HG03135 (cell line): ENCODE data around the gene PROSER2.
"Not testable (repeated sequence)": the region's sequence is repeated elsewhere in the genome, so short reads cannot be mapped to it uniquely, and the experiment has no call there.

Source experiments
- ATAC-seq: cut with Tn5 transposase; IDR thresholded peaks from one replicate; pipeline ENCODE4 v1.9.1; 2021; ENCODE audit warnings: mild to moderate bottlenecking, moderate library complexity; ENCODE audit not compliant: unreplicated experiment

PROSER2 gene

DNA sequence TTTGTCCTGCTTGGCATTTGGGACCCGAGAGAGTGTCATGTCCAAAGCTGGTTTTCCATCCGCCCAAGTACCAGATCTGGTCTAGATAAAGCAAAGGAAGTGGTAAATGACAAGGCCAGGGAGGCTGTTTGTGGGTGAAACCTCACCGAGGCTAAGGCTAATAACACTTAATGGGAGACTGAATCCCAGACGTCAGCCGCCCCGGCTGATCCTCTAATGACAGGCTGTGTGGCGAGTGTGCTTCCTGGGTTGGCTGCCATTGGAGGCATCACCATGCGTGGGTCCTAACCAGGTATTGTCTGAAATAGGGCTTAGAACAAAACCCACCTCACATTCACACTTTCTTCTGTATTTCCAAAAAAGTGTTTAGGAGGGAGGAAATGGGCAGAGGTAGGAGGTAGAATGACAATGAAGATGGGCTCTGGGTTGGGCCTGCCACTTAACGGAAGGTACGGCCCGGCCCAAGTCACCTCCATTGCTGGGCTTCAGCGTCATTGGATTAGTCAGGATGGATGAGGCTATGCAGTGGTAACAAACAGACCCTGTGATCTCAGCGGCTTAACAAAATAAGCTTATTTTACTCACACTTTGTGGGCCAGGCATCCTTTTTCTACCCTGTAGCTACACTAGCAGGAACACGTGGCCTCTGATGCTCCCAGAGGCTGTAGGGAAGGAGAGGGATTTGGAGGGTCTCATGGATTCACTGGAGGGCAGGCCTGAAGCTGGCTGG is 59.7 kb downstream of the PROSER2 start:
- no peak for ATAC-seq

DNA sequence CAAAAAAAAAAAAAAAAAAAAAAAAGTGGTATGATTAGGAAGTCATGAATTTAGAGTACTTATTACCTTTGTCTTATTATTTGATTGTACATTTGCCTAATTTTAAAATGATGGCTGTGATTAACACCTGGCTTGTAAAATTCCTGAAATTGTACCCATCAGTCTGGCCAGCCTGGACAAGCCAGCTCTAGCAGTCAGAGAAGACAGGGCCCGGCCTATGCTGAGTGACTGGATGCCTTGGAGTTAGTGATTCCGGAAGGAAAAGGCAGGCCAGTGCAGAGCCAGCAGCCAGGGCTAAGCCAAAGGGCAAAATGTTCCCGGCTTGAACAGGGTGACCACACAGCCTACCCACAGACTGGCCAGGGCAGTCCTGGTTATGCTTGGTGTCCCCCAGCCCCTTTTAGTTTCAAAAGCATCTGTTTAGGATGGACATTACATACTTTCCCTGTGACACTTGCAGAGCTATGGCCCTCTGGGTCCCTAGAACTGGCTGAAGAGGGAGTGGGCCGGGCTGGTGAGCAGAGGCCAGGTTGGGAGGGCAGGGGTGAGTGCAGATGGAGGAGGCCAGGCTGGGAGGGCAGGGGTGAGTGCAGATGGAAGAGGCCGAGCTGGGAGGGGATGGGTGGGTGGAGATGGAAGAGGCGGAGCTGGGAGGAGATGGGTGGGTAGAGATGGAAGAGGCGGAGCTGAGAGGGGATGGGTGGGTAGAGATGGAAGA is 61.7 kb downstream of the PROSER2 start:
- no peak for ATAC-seq

DNA sequence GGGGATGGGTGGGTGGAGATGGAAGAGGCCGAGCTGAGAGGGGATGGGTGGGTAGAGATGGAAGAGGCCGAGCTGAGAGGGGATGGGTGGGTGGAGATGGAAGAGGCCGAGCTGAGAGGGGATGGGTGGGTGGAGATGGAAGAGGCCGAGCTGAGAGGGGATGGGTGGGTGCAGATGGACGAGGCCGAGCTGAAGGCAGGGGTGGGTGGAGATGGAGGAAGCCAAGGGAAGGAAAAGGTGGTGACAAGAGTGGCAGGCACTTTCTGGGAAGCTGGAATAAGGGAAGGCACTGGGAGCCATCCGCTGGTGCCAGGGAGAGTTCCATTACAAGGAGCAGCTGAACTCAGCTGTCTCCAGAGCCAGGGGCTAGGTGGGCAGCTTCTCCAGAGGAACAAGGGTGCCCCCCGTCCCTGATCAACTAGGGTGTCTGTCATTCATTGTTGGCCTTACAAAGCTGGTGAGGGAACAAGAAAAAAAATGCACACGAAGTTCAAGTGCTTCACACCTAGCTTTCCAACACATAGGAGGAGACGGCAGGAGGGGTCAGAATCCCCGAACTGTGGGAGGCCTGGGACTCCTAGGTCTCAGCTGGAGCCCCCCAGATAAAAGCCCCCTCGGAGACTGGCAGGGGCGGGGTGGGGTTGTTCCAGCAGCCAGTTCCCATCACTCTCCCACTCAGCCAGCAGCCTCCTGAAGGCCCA is 62.4 kb downstream of the PROSER2 start:
- no peak for ATAC-seq

DNA sequence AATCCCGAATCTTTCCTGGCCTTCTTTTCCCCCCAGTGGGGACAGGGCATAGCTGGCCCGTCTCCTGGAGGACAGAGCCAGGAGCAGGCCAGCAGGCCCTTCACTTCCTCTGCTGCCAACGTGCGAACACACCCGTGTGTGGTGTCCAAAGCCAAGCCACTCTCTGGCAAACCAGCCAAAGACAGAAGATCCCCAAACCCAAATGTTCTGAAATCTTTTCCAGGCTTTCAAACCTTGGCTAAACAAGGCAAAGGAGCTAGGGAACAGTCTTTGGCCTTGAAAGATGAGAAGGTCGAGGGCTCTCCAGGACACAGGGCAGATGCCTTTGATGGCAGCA is 63.0 kb downstream of the PROSER2 start:
- ATAC-seq, result no peak

DNA sequence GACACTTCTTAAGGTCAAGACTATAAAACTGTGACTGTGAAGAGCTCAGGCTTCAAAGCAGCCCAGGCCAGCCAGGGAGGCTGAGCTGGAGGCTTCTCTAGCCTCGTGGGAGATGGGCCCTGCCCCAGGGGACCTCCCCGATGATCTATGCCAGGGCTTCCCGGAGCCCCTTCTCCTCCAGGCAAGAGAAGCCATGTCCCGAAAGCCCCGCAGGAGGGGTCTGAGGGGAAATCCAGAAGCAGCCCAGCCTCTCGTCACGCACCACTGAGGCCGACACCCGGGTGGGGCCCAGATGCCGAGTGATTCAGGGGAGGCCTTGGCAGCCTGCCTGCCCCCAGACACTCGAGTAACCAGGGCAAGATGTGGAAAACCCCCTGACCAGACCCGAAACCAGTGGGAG is 63.7 kb downstream of the PROSER2 start:
- no peak for ATAC-seq

DNA sequence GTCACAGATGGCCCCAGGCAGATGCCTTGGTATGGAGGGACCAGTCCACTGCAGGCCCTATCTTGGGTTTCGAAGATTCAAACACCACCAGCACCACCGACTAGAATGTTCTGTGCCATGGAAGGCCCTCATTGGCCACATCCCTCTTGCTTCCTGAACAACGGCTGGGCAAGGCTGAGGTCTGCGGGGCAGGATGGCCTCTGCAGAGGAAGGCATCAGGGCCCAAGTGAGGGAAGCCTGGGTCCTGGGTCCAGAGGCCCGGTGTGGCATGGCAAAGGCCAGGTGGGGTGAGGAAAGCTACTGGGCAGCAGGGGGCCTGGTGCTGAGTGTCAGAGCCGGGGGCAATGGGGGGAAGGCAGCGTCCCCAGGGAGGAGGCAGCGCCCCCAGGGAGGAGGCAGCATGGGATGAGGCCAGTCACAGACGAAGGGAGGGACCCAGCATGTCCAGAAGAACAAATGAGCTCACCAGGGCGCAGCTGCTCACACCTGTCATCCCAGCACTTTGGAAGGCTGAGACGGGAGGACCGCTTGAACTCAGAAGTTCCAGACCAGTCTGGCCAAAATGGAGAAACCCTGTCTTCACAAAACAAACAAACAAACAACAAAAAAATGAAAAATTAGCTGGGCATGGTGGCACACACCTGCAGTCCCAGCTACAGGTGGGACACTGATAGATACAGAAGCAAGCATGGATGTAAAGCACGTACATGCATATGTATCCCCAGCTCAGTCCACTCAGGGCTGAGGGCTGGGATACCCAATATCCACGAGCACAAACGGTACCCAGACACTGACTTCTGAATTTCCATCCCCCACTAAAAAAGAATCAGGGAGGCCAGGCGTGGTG is 64.4 kb downstream of the PROSER2 start:
- ATAC-seq, result no peak

DNA sequence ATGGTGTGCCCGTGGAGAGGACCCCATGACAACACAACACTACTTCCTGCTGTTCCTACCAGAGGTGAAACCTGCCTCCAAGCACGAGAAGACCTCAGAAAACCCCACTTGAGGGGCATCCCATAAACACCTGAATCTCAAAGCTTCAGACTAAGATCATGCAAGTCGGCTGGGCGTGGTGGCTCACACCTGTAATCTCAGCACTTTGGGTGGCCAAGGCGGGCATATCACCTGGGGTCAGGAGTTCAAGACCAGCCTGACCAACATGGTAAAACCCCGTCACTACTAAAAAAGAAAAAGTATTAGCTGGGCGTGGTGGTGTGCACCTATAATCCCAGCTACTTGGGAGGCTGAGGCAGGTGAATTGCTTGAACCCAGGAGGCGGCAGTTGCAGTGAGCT is 66.1 kb downstream of the PROSER2 start:
- ATAC-seq, result not testable (repeated sequence)

DNA sequence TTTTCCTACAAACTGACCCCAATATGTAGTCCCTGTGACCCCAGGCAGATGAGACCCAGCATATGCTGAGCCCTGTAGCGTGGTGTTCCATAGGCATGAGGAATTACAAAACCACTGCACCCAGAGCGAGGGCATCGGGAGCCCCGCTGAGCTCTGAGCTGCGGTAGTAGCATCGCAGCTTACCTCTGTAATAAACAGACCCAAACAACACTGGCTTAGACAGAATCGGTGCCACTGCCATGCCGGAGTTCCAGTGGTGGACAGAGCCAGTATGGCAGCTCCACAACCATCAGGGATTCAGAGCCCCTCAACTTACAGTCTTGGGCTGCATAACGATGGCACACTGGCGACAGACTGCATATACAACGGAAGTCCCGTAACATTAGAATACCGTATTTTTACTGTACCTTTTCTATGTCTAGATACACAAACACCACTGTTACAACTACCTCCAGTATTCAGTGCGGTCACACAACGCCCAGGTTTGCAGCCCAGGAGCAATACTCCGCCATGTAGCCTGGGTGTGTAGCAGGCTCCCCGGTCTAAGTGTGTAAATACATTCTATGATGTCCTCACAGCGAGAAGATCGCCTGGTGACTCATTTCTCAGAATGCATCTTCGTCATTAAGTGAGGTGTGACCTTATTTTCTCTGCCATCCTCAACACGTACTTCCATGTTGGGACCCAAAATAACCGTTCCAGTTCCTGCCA is 68.8 kb downstream of the PROSER2 start:
- ATAC-seq, result no peak

DNA sequence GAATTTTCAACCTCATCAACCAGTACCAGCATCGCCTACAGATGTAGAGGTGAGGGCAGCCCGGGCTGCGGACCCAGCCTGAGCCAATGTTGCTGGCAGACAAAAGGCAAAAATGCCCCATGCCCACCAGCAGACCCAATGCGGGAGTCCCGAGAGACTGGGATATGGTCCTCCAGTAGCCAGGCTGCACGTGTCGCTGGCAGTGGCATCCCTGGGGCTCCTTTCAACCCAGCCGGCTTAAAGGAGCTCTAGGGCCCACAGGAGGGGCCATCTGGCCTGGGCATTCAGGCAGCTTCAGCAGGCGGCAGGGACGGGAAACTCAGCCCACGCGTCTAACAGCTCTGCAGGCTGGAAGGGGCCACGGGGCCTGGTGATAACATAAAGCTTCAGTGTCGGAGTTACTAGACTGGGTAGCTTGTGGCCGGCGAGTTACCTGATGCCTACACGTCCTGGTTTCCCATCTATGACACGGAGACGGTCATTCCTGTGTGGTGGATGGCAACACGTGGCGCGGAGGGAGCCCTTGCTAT is 70.7 kb downstream of the PROSER2 start:
- ATAC-seq, result no peak

DNA sequence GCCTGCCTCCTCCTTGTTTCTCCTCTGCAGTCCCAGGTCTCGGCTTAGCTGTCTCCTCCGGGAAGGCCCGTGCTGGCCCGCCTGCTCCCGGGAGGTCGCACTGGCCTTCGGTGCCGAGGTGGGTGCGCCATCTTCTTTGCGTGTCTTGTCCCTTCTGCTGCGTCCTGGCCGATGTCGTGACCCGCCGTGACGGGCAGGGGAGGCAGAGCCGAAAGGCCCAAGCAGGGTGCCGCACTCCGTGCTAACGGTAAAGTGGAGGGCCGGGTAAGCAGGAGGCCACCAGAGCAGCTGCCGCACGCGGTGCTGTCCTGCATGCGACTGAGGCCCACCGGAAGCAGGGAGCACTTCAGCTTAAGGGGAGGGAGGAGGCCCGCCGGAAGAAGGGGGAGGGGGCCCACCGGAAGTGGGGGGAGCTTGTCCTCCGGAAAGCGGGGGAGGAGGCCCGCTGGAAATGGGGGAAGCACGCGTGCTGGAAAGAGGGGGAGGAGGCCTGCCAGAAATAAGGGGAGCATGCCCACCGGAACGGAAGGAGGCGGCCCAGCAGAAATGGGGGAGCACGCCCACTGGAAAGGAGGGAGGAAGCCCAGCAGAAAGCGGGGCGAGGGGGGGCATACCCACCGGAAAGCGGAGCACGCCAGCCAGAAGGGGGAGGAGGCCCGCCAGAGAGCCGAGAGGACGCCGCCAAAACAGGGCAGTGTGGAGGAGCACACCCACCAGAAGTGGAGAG is 71.4 kb downstream of the PROSER2 start:
- no peak for ATAC-seq

DNA sequence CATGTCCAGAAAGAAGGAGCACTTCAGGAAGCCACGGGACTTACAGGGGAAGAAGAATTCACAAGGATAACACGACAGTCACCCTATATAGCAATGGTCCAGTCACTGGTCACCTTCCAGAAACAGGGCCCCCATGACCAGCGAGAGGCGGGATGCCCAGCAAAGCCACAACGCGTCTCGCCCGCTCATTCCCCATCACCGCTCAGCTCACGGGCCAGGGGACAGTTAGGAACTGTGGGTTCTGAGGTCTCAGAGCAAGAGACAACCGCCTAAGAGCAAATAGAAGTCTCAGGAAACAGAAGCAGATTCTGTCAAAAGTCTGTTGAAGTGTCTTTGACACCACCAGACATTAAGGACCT is 71.9 kb downstream of the PROSER2 start:
- no peak for ATAC-seq

DNA sequence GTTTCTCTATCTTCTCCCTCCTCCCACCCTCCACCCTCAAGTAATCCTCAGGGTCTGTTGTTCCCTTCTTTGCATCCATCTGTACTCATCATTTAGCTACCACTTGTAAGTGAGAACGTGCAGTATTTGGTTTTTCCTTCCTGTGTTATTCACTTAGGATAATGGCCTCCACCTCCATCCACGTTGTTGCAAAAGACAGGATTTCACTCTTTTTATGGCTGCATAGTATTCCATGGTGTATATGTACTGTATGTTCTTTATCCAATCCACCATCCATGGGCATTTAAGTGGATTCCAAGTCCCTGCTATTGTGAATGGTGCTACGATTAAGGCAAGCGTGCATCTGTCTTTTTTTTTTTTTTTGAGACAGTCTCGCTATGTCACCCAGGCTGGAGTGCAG is 72.4 kb downstream of the PROSER2 start:
- no peak for ATAC-seq

DNA sequence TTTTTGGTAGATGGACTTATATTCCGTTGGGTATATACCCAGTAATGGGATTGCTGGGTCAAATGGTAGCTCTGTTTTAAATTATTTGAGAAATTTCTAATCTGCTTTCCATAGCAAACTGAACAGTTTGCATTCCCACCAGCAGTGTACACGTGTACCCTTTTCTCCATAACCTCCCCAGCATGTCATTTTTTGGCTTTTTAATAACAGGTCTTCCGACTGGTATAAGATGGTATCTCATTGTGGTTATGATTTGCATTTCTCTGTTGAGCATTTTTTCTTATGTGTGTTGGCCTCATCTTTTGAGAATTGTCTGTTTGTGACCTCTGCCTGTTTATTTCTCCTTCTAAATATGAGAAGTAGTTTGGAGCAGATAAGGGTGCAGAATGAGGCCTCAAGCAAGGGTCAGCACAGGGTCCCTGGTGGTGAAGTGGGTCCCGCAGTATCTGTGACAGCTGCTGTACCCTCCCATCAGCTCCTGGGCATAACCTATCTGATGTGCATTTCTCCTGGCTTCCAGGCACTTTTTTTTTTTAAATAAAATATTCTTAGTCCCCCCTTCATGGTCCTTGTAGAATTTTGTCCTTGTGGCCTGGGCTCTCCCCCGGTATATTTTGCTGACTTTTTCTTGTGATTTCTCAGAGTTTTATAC is 73.5 kb downstream of the PROSER2 start:
- no peak for ATAC-seq

DNA sequence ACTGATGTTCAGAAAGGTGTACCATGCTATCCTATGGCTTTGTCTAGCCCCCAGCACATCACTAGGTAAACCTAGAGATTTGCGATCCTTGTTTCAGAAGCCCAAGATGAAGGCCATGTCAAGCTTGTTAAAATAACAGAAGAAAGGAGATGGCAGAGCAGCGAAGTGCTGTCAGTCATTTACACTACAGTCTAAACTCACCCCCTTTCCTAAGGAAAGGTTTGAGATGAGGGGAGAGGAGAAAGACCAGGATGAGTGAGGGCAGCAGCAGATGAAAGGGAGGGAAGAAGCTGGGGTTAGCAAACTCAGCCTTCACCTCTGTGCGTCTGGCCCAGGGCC is 74.8 kb downstream of the PROSER2 start:
- no peak for ATAC-seq

DNA sequence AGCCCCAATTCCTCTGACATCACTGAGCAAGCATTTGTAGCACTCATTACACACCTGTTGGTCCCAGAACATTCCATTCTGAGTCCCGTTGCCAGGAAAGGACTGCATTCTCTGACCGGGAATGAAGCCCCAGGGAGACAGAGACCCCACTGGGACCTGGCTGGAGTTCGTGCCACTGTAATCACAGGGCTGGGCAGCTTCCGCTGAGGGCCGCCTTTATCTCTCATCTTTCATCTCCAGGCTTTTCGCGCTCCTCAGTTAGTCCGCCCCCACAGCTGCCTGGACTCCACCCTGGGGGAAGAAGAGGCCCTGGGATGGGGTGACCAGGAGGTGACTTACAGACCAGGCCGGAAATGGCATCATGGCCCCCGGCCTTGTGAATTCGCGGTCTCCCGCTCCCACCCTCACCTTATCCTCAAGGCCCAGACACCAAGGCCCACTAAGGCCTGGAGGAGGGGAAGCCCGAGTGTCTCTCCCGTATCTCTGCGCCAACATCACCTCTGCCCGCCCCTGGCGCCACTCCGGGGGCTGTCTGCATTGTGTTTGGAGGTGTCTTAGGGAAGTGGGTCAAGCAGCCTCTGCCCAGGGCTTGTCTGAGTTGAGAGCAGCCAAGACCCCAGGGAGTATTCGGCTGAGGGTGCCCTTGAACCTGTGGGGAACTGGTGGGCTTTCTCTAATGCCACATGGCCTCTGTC is 75.4 kb downstream of the PROSER2 start:
- no peak for ATAC-seq

DNA sequence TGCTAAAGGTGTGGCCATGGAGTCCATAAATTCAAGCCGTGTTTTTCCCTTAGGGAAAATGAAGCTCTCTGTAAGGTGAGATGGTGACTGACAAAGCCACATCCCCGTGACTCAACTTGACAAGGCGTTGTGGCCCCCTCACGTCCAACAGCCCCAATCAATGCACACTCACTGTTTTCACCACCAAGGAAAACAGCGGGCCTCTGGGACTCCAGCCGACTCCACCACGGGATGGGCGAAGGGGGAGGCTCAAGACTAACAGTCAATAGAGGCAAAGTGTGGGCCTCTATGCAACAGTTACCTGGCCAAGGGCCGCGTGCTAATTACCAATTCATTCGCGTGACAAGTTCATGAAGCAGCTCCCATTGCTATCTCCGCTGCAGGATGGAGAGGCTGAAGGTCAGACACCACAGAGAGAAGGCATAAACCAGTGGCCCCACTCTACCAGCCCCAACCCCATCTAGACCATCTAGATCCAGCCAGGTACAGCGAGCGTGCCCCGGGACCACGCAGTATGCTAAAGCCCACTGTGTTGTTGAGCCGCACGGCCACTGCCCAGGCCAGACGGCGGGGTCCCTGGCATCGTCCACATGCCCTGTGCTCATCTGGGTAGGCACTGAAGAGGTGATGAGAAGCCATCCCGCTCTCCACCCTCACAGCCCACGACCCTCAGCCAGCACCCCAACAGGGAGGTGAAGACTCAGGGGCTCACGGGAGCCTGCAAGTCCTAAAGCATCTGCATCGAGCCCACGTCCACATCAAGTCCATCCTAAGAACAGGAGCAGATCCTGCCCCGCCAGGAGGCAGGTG is 76.1 kb downstream of the PROSER2 start:
- ATAC-seq, result no peak

DNA sequence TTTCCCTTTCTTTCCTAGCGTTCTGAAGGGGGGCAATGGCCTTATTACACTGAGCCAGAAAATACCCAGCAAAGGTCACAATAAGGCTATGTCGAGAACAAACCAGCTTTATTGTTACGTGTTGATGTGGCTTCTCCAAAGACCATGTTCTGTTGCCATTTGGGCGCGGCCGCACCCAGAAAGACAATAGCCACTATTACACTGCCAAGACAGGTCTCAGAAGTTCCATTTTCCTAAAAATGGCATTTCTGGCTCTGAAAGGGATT is 77.8 kb downstream of the PROSER2 start:
- no peak for ATAC-seq

DNA sequence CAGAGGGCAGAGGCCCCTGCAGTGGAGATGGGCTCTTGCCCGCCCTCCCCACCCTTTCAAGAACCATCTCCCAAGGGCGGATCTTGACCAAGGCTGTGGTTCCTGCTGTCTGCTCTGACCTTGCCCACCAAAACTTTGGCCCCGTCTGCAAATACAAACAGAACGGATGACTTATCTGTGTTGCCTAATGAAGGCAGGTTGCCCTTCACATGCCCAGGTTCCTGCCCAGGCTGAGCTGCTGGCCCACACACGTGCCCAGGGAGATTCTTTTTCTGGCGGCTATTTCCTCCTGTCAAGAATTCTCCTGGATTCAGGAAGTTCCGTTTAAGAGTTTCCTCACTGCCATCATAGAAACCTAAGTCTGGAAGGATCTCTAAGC is 78.3 kb downstream of the PROSER2 start:
- ATAC-seq, result no peak
